Stimulated activated CD8-positive, alpha-beta memory T cell treated with anti-CD3 and anti-CD28 coated beads, Interleukin-15, amount 100 ng/mL, for 1 hour (primary cell): Measurements from ENCODE around the gene DENND1A.

Experiments used
- DNase-seq: peaks from one replicate; pipeline ENCODE4 v3.0.0-alpha.2; 2020; ENCODE audit warnings: low read depth

The DENND1A gene

GRCh38 chr9:123487944-123488548 is 441.9 kb downstream of the DENND1A start:
- no peak for DNase-seq

GRCh38 chr9:123486431-123486830 is 443.5 kb downstream of the DENND1A start:
- DNase-seq, result no peak

GRCh38 chr9:123485216-123485615 is 444.7 kb downstream of the DENND1A start:
- DNase-seq, result no peak

GRCh38 chr9:123484130-123484529 is 445.8 kb downstream of the DENND1A start:
- DNase-seq, result no peak

GRCh38 chr9:123483191-123483803 is 446.6 kb downstream of the DENND1A start:
- no peak for DNase-seq

GRCh38 chr9:123482295-123482968 is 447.5 kb downstream of the DENND1A start:
- no peak for DNase-seq

- no peak for DNase-seq
Measured at GRCh38 chr9:123481209-123481865, 448.6 kb downstream of the DENND1A start.

- DNase-seq, result no peak
Measured at GRCh38 chr9:123480791-123481190, 449.1 kb downstream of the DENND1A start.

GRCh38 chr9:123480096-123480495 is 449.8 kb downstream of the DENND1A start:
- DNase-seq, result no peak

- DNase-seq, result no peak
Measured at GRCh38 chr9:123478967-123479602, 450.8 kb downstream of the DENND1A start.

GRCh38 chr9:123478160-123478559 is 451.8 kb downstream of the DENND1A start:
- DNase-seq, result no peak

GRCh38 chr9:123475407-123475806 is 454.5 kb downstream of the DENND1A start:
- DNase-seq, result no peak

- DNase-seq, result no peak
Measured at GRCh38 chr9:123472862-123473614, 456.9 kb downstream of the DENND1A start.

GRCh38 chr9:123471843-123472570 is 457.9 kb downstream of the DENND1A start:
- no peak for DNase-seq

- DNase-seq, result no peak
Measured at GRCh38 chr9:123470991-123471770, 458.7 kb downstream of the DENND1A start.

GRCh38 chr9:123470121-123470782 is 459.7 kb downstream of the DENND1A start:
- DNase-seq, result no peak

GRCh38 chr9:123469282-123469681 is 460.6 kb downstream of the DENND1A start:
- DNase-seq, result no peak

GRCh38 chr9:123468541-123468940 is 461.4 kb downstream of the DENND1A start:
- DNase-seq, result no peak

- DNase-seq, result no peak
Measured at GRCh38 chr9:123465304-123465703, 464.6 kb downstream of the DENND1A start.

- DNase-seq, result no peak
Measured at GRCh38 chr9:123460091-123460490, 469.8 kb downstream of the DENND1A start.
